Liver (tissue), 9 donors: ENCODE measurements around the gene JAKMIP2. TPM values are rescaled to one million over a fixed set of nuclear protein-coding genes. Genes with fewer than 3 reads are reported as not detected.

Source experiments
- DNase-seq: peaks from one replicate; pipeline ENCODE4 v3.0.0-alpha.2; 2017; ENCODE audit warnings: low spot score
- H3K27ac ChIP-seq, 2 donors: one replicate each; pipeline ENCODE4 v1.7.0; 2013; ENCODE audit warnings: inconsistent platforms in 2 of 2, low read length in 2 of 2, control low read depth in 1 of 2, low read depth in 1 of 2, mild to moderate bottlenecking in 1 of 2
- H3K27me3 ChIP-seq, 4 donors: one replicate each; pipeline versions ENCODE4 v1.6.1 to v1.7.0; 2013; ENCODE audit warnings: low read length in 3 of 4, inconsistent platforms in 1 of 4, mild to moderate bottlenecking in 1 of 4, moderate library complexity in 1 of 4; ENCODE audit not compliant: control insufficient read depth in 4 of 4, insufficient read depth in 4 of 4
- H3K36me3 ChIP-seq, 4 donors: one replicate each; pipeline versions ENCODE4 v1.6.1 to v1.7.0; 2013; ENCODE audit warnings: low read length in 3 of 4, mild to moderate bottlenecking in 3 of 4, low read depth in 1 of 4, moderate library complexity in 1 of 4; ENCODE audit not compliant: control insufficient read depth in 4 of 4, insufficient read depth in 3 of 4
- H3K4me1 ChIP-seq, 4 donors: one replicate each; pipeline versions ENCODE4 v1.6.1 to v1.7.0; 2013; ENCODE audit warnings: low read length in 3 of 4, mild to moderate bottlenecking in 3 of 4, moderate library complexity in 1 of 4; ENCODE audit not compliant: control insufficient read depth in 4 of 4, insufficient read depth in 4 of 4
- H3K4me3 ChIP-seq, 3 donors: one replicate each; pipeline versions ENCODE4 v1.6.1 to v1.7.0; 2013; ENCODE audit warnings: low read length in 3 of 3, control low read depth in 1 of 3, low read depth in 1 of 3, mild to moderate bottlenecking in 1 of 3
- H3K9ac ChIP-seq, 2 donors: one replicate each; pipeline ENCODE4 v1.7.0; 2013; ENCODE audit warnings: low read length in 2 of 2, mild to moderate bottlenecking in 2 of 2, moderate library complexity in 2 of 2, control low read depth in 1 of 2, low read depth in 1 of 2
- H3K9me3 ChIP-seq, 4 donors: one replicate each; pipeline versions ENCODE4 v1.6.1 to v1.7.0; 2013; ENCODE audit warnings: low read length in 3 of 4; ENCODE audit not compliant: control insufficient read depth in 4 of 4
- FOXA1 ChIP-seq: IDR thresholded peaks from 2 replicates; pipeline ENCODE4 v1.6.1; 2016; ENCODE audit warnings: antibody characterized with exemption
- GABPA ChIP-seq, 2 donors: IDR thresholded peaks in 1 of 2; conservative IDR thresholded peaks in 1 of 2; 2 replicates each; pipeline ENCODE4 v1.6.1; 2016; ENCODE audit warnings: antibody characterized with exemption in 2 of 2, mild to moderate bottlenecking in 1 of 2, moderate library complexity in 1 of 2
- HNF4G ChIP-seq: IDR thresholded peaks from 2 replicates; pipeline ENCODE4 v1.6.1; 2016; ENCODE audit warnings: antibody characterized with exemption
- JUND ChIP-seq, 2 donors: IDR thresholded peaks; 2 replicates each; pipeline ENCODE4 v1.6.1; 2016; ENCODE audit warnings: antibody characterized with exemption in 2 of 2
- RXRA ChIP-seq, 2 donors: IDR thresholded peaks; 2 replicates each; pipeline ENCODE4 v1.6.1; 2017 to 2018; ENCODE audit warnings: antibody characterized with exemption in 2 of 2, mild to moderate bottlenecking in 1 of 2
- SP1 ChIP-seq: IDR thresholded peaks from 2 replicates; pipeline ENCODE4 v1.6.1; 2018; ENCODE audit warnings: antibody characterized with exemption, mild to moderate bottlenecking
- TAF1 ChIP-seq: conservative IDR thresholded peaks from 2 replicates; pipeline ENCODE4 v1.6.1; 2016; ENCODE audit warnings: antibody characterized with exemption, mild to moderate bottlenecking
- YY1 ChIP-seq: IDR thresholded peaks from 2 replicates; pipeline ENCODE4 v1.6.1; 2016; ENCODE audit warnings: antibody characterized with exemption, mild to moderate bottlenecking
- WGBS: extraction: QIAGEN DNeasy Blood & Tissue Kit; methylation state at CpG from one replicate; pipeline ENCODE4 v1.1.7; 2013; 5-methylcytosine and 5-hydroxymethylcytosine counted together
- polyA plus RNA-seq, 2 donors: library from polyadenylated mRNA; stranded (reverse) in 1 of 2; unstranded in 1 of 2; fragments of 200-250 nt in 1 of 2; fragments of >200 nt in 1 of 2; fragmentation: Nextera tagmentation in 1 of 2; extraction: Ambion mirVana in 1 of 2; gene quantifications; one replicate each; pipeline versions ENCODE4 v1.2.1 to v1.2.3, GENCODE V29; 2013 to 2015
- total RNA-seq, 2 donors: library from RNA; depleted of rRNA; stranded (reverse); fragments of >200 nt; gene quantifications; one replicate each; pipeline ENCODE4 v1.2.3, GENCODE V29; 2014
- TF ChIP-seq, protein P1 (sequence below): IDR thresholded peaks from 2 replicates; pipeline ENCODE4 v1.6.1; 2016; ENCODE audit warnings: antibody characterized with exemption
- TF ChIP-seq, protein P2 (sequence below): IDR thresholded peaks from 2 replicates; pipeline ENCODE4 v1.6.1; 2016; ENCODE audit warnings: antibody characterized with exemption, mild to moderate bottlenecking
- TF ChIP-seq, protein P3 (sequence below): fragments of 150-350 bp; IDR thresholded peaks from 2 replicates; pipeline ENCODE4 v1.5.1; 2017; ENCODE audit warnings: improper control_type of control experiment, low read depth, low read length; ENCODE audit not compliant: missing input control
- donor health status: healthy.
- donor health status: healthy.
- donor health status: healthy.
- donor health status: healthy.
- donor health status: healthy.

Gene JAKMIP2
- total and polyA plus RNA-seq, 4 donors: 0.06 to 0.38 (median 0.24) TPM

DNA sequence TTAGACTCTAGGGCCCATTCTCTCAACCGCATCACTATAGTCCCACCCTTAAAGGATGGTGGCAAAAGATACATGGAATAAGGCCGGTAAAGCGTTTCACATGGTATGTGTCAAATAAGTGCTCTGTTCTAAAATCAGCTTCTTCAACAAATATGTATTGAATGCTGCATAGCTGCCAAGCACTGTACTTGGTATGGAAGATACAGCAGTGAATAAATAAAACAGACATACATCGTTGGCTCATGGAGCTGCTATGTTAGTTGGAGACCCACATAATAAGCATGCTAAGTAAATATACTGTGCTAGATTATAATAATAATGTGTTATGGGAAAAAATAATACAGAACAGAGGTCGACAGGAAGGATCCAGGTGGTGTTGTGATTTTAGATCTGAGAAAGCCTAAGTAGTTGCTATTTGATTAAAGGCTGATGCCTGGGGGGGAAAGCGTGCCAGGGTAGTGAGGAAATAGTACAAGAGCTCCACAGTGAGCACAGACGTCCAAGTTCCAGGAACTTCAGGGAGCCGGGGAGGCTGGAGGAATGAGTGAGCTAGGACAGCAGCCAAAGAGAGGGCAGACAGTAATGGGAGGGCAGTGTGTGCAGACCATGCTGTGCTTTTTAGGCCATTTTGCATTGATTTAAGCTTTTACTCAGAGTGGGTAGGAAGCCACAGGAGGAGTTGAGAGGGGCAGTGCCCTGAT lies 93.7 kb downstream of the JAKMIP2 start:
- DNase-seq: no peak
- no peaks in the 10 kb centered on the region for H3K4me1 ChIP-seq
- H3K9ac ChIP-seq: no peak overlapping the region
- H3K27ac ChIP-seq: no peak overlapping the region
- no peaks in the 10 kb centered on the region for H3K9me3 ChIP-seq
- no peak overlapping the region for H3K4me3 ChIP-seq
- WGBS: 75% methylated on average over 8 of the region's 8 CpGs
- H3K27me3 ChIP-seq: no peaks in the 10 kb centered on the region
- no peaks in the 10 kb centered on the region for H3K36me3 ChIP-seq
- TF ChIP-seq, protein P1, sequence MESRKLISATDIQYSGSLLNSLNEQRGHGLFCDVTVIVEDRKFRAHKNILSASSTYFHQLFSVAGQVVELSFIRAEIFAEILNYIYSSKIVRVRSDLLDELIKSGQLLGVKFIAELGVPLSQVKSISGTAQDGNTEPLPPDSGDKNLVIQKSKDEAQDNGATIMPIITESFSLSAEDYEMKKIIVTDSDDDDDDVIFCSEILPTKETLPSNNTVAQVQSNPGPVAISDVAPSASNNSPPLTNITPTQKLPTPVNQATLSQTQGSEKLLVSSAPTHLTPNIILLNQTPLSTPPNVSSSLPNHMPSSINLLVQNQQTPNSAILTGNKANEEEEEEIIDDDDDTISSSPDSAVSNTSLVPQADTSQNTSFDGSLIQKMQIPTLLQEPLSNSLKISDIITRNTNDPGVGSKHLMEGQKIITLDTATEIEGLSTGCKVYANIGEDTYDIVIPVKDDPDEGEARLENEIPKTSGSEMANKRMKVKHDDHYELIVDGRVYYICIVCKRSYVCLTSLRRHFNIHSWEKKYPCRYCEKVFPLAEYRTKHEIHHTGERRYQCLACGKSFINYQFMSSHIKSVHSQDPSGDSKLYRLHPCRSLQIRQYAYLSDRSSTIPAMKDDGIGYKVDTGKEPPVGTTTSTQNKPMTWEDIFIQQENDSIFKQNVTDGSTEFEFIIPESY: no peak
- TF ChIP-seq, protein P2, sequence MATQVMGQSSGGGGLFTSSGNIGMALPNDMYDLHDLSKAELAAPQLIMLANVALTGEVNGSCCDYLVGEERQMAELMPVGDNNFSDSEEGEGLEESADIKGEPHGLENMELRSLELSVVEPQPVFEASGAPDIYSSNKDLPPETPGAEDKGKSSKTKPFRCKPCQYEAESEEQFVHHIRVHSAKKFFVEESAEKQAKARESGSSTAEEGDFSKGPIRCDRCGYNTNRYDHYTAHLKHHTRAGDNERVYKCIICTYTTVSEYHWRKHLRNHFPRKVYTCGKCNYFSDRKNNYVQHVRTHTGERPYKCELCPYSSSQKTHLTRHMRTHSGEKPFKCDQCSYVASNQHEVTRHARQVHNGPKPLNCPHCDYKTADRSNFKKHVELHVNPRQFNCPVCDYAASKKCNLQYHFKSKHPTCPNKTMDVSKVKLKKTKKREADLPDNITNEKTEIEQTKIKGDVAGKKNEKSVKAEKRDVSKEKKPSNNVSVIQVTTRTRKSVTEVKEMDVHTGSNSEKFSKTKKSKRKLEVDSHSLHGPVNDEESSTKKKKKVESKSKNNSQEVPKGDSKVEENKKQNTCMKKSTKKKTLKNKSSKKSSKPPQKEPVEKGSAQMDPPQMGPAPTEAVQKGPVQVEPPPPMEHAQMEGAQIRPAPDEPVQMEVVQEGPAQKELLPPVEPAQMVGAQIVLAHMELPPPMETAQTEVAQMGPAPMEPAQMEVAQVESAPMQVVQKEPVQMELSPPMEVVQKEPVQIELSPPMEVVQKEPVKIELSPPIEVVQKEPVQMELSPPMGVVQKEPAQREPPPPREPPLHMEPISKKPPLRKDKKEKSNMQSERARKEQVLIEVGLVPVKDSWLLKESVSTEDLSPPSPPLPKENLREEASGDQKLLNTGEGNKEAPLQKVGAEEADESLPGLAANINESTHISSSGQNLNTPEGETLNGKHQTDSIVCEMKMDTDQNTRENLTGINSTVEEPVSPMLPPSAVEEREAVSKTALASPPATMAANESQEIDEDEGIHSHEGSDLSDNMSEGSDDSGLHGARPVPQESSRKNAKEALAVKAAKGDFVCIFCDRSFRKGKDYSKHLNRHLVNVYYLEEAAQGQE: no peak

GRCh38 chr5:147687118-147687517 lies 95.4 kb downstream of the JAKMIP2 start:
- Histone ChIP-seq H3K9ac (no peak overlapping the region), H3K4me3 (no peak overlapping the region), H3K4me1 (no peaks in the 10 kb centered on the region), H3K9me3 (no peaks in the 10 kb centered on the region), H3K27me3 (no peaks in the 10 kb centered on the region), H3K36me3 (no peaks in the 10 kb centered on the region), H3K27ac (no peak overlapping the region)
- no peak for DNase-seq
- WGBS: 89% methylated on average over 2 of the region's 2 CpGs
- TF ChIP-seq, protein P3, sequence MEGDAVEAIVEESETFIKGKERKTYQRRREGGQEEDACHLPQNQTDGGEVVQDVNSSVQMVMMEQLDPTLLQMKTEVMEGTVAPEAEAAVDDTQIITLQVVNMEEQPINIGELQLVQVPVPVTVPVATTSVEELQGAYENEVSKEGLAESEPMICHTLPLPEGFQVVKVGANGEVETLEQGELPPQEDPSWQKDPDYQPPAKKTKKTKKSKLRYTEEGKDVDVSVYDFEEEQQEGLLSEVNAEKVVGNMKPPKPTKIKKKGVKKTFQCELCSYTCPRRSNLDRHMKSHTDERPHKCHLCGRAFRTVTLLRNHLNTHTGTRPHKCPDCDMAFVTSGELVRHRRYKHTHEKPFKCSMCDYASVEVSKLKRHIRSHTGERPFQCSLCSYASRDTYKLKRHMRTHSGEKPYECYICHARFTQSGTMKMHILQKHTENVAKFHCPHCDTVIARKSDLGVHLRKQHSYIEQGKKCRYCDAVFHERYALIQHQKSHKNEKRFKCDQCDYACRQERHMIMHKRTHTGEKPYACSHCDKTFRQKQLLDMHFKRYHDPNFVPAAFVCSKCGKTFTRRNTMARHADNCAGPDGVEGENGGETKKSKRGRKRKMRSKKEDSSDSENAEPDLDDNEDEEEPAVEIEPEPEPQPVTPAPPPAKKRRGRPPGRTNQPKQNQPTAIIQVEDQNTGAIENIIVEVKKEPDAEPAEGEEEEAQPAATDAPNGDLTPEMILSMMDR: no peak
- no peak for TF ChIP-seq SP1
- TF ChIP-seq YY1: no peak
- no peak for TF ChIP-seq TAF1
- TF ChIP-seq RXRA (IDR thresholded peaks at IDR 0.05): no peak
- no peak for TF ChIP-seq JUND (IDR thresholded peaks at IDR 0.05)
- no peak for TF ChIP-seq GABPA (IDR thresholded peaks at IDR 0.05 in 1 of 2, conservative IDR thresholded peaks at IDR 0.05 in 1 of 2)
- TF ChIP-seq HNF4G: no peak
- TF ChIP-seq FOXA1: no peak
- TF ChIP-seq, protein P2: no peak
